Measurements from ENCODE around the gene USP12.

The USP12 gene

GRCh38 chr13:27186295-27186694 lies 14.7 kb upstream of the USP12 start:
- DNase-seq (ENCODE audit: low read depth), result no peak
- H3K4me3 ChIP-seq (ENCODE audit: low read depth, low read length), result no peak overlapping the region
- TF ChIP-seq CTCF (IDR thresholded peaks at IDR 0.05; ENCODE audit: insufficient read depth, low read depth, low read length, missing control alignments), result no peak

- DNase-seq (ENCODE audit: low read depth), result no peak
- TF ChIP-seq CTCF (IDR thresholded peaks at IDR 0.05; ENCODE audit: insufficient read depth, low read depth, low read length, missing control alignments), result no peak
- H3K4me3 ChIP-seq (ENCODE audit: low read depth, low read length), result no peak overlapping the region
Observed at GRCh38 chr13:27183561-27184147, 12.0 kb upstream of the USP12 start.

GRCh38 chr13:27182844-27183497 lies 11.4 kb upstream of the USP12 start:
- H3K4me3 ChIP-seq (ENCODE audit: low read depth, low read length), result no peak overlapping the region
- no peak for TF ChIP-seq CTCF (IDR thresholded peaks at IDR 0.05; ENCODE audit: insufficient read depth, low read depth, low read length, missing control alignments)
- DNase-seq (ENCODE audit: low read depth), result no peak

GRCh38 chr13:27182054-27182453 lies 10.4 kb upstream of the USP12 start:
- no peak for DNase-seq (ENCODE audit: low read depth)
- TF ChIP-seq CTCF (IDR thresholded peaks at IDR 0.05; ENCODE audit: insufficient read depth, low read depth, low read length, missing control alignments), result no peak
- no peak overlapping the region for H3K4me3 ChIP-seq (ENCODE audit: low read depth, low read length)

GRCh38 chr13:27177852-27178251 lies 6.2 kb upstream of the USP12 start:
- no peak for DNase-seq (ENCODE audit: low read depth)
- H3K4me3 ChIP-seq (ENCODE audit: low read depth, low read length), result no peak overlapping the region
- no peak for TF ChIP-seq CTCF (IDR thresholded peaks at IDR 0.05; ENCODE audit: insufficient read depth, low read depth, low read length, missing control alignments)

- H3K4me3 ChIP-seq (ENCODE audit: low read depth, low read length), result peak overlapping the region; percentile 16
- no peak for TF ChIP-seq CTCF (IDR thresholded peaks at IDR 0.05; ENCODE audit: insufficient read depth, low read depth, low read length, missing control alignments)
- peak; percentile 65 for DNase-seq (ENCODE audit: low read depth)
Observed at GRCh38 chr13:27176470-27177410, 5.1 kb upstream of the USP12 start.
